Subcutaneous adipose tissue (tissue), 4 donors: Measurements from ENCODE around the gene LSM14B. TPM values are rescaled to one million over a fixed set of nuclear protein-coding genes. Genes with fewer than 3 reads are reported as not detected.

Experiments
- CTCF ChIP-seq: fragments of 450-650 bp; IDR thresholded peaks from one replicate; pipeline ENCODE4 v1.5.1; 2016; ENCODE audit warnings: low read depth, mild to moderate bottlenecking, control low read depth, antibody characterized with exemption, moderate library complexity
- total RNA-seq, 4 donors: library from RNA; depleted of rRNA; stranded (reverse); fragments of >200 nt; gene quantifications; one replicate each; pipeline ENCODE4 v1.1.0, GENCODE V29; 2016

The LSM14B gene
- total RNA-seq, 4 donors from 2014 or later: 18.3 to 33.0 (median 20.1) TPM

- TF ChIP-seq CTCF: no peak
Observed at GRCh38 chr20:62171245-62171644, 49.0 kb downstream of the LSM14B start.

GRCh38 chr20:62172666-62173065 lies 50.4 kb downstream of the LSM14B start:
- TF ChIP-seq CTCF: no peak

- no peak for TF ChIP-seq CTCF
Observed at GRCh38 chr20:62174021-62174804, 51.9 kb downstream of the LSM14B start.

- TF ChIP-seq CTCF: no peak
Observed at GRCh38 chr20:62174870-62175624, 52.8 kb downstream of the LSM14B start.

GRCh38 chr20:62175711-62176110 lies 53.4 kb downstream of the LSM14B start:
- TF ChIP-seq CTCF: no peak

- no peak for TF ChIP-seq CTCF
Observed at GRCh38 chr20:62176866-62177265, 54.6 kb downstream of the LSM14B start.

- no peak for TF ChIP-seq CTCF
Observed at GRCh38 chr20:62177307-62177706, 55.0 kb downstream of the LSM14B start.
